K562 (cell line): ENCODE data around the gene LGI4. TPM values are rescaled to one million over a fixed set of nuclear protein-coding genes. Genes with fewer than 3 reads are reported as not detected.

ENCODE experiments used
- BHLHE40 ChIP-seq: IDR thresholded peaks from 2 replicates; pipeline ENCODE4 v1.6.1; 2011; ENCODE audit warnings: low read length, improper control_type of control experiment
- CLOCK ChIP-seq: fragments of 250-450 bp; sonication (Bioruptor Pico); IDR thresholded peaks from 2 replicates; pipeline ENCODE4 v1.4.0; 2020; ENCODE audit warnings: mild to moderate bottlenecking, moderate library complexity, borderline replicate concordance
- FOXA3 ChIP-seq, 2 experiments: fragments of 450-650 bp in 1 of 2; sonication (generic) in 1 of 2; formaldehyde crosslinking; IDR thresholded peaks in 1 of 2; conservative IDR thresholded peaks in 1 of 2; 2 replicates each; pipeline versions ENCODE4 v1.4.0 to v1.8.0; 2020 to 2022; ENCODE audit warnings: mild to moderate bottlenecking in 2 of 2, missing genetic modification reagents in 1 of 2
- FOXK1 ChIP-seq: sonication (generic); formaldehyde crosslinking; IDR thresholded peaks from 2 replicates; pipeline ENCODE4 v1.8.0; 2022; ENCODE audit warnings: missing genetic modification reagents, mild to moderate bottlenecking, borderline replicate concordance
- HES1 ChIP-seq: fragments of 450-650 bp; IDR thresholded peaks from 2 replicates; pipeline ENCODE4 v1.6.1; 2016; ENCODE audit warnings: low read depth, mild to moderate bottlenecking, moderate library complexity
- KAT2B ChIP-seq: IDR thresholded peaks from one replicate; pipeline ENCODE4 v1.6.1; 2012; ENCODE audit warnings: low read depth, mild to moderate bottlenecking, control low read depth, inconsistent platforms, low read length, moderate library complexity
- MAZ ChIP-seq, 2 experiments: fragments of 450-650 bp in 1 of 2; sonication (generic) in 1 of 2; formaldehyde crosslinking; IDR thresholded peaks in 1 of 2; conservative IDR thresholded peaks in 1 of 2; 2 replicates each; pipeline versions ENCODE4 v1.4.0 to v1.5.0; 2020; ENCODE audit warnings: mild to moderate bottlenecking in 1 of 2, missing genetic modification reagents in 1 of 2
- MTA3 ChIP-seq: fragments of 450-650 bp; formaldehyde crosslinking; IDR thresholded peaks from 2 replicates; pipeline ENCODE4 v1.6.1; 2017; ENCODE audit warnings: mild to moderate bottlenecking, borderline replicate concordance
- MTF1 ChIP-seq: fragments of 250-450 bp; sonication (Bioruptor Pico); IDR thresholded peaks from 2 replicates; pipeline ENCODE4 v1.9.0; 2021; ENCODE audit warnings: moderate library complexity, mild to moderate bottlenecking, inconsistent platforms, borderline replicate concordance
- NR4A1 ChIP-seq, 2 experiments: fragments of 250-450 bp in 1 of 2; fragments of 450-650 bp in 1 of 2; sonication (Bioruptor Pico) in 1 of 2; IDR thresholded peaks; 2 replicates each; pipeline versions ENCODE4 v1.4.0 to v1.6.1; 2016 to 2020; ENCODE audit warnings: mild to moderate bottlenecking in 2 of 2, missing compliant biosample characterization in 1 of 2, missing genetic modification characterization in 1 of 2, moderate library complexity in 1 of 2
- RBM25 ChIP-seq: fragments of 200-400 bp; formaldehyde crosslinking; IDR thresholded peaks from 2 replicates; pipeline ENCODE4 v1.6.1; 2018; ENCODE audit warnings: low read length, low read depth, moderate library complexity; ENCODE audit not compliant: severe bottlenecking
- SMARCC2 ChIP-seq: fragments of 450-650 bp; IDR thresholded peaks from 2 replicates; pipeline ENCODE4 v1.6.1; 2017; ENCODE audit warnings: antibody characterized with exemption, moderate library complexity, mild to moderate bottlenecking, low read depth
- TFAM ChIP-seq: fragments of 250-450 bp; sonication (Bioruptor Pico); conservative IDR thresholded peaks from 2 replicates; pipeline ENCODE4 v1.5.0; 2021; ENCODE audit warnings: mild to moderate bottlenecking, moderate library complexity
- YY1 ChIP-seq, 3 experiments: IDR thresholded peaks; 2 replicates each; pipeline ENCODE4 v1.6.1; 2011; ENCODE audit warnings: low read length in 2 of 3, mild to moderate bottlenecking in 2 of 3, moderate library complexity in 2 of 3, borderline replicate concordance in 1 of 3, control low read depth in 1 of 3, low read depth in 1 of 3; ENCODE audit not compliant: insufficient read depth in 3 of 3, insufficient replicate concordance in 2 of 3, control insufficient read depth in 1 of 3, insufficient read length in 1 of 3; ENCODE audit errors: extremely low read depth in 1 of 3
- ZBTB7A ChIP-seq: IDR thresholded peaks from 2 replicates; pipeline ENCODE4 v1.6.1; 2011; ENCODE audit warnings: low read depth, mild to moderate bottlenecking, low read length, moderate library complexity, borderline replicate concordance; ENCODE audit not compliant: control insufficient read depth
- ZFX ChIP-seq: sonication (generic); formaldehyde crosslinking; IDR thresholded peaks from 2 replicates; pipeline ENCODE4 v1.8.0; 2022; ENCODE audit warnings: mild to moderate bottlenecking, missing genetic modification reagents, moderate library complexity
- ZNF316 ChIP-seq: fragments of 450-650 bp; IDR thresholded peaks from 2 replicates; pipeline ENCODE4 v1.6.1; 2016
- ZSCAN29 ChIP-seq: fragments of 450-650 bp; IDR thresholded peaks from 2 replicates; pipeline ENCODE4 v1.6.1; 2017
- polyA plus RNA-seq, 8 experiments: library from polyadenylated mRNA; depleted of rRNA in 4 of 8; stranded (reverse) in 5 of 8; unstranded in 3 of 8; fragments of >200 nt; fragmentation: Nextera tagmentation in 2 of 8; fragmentation: Illumina TruSeq in 1 of 8; extraction: Ambion mirVana in 2 of 8; extraction: Trizol in 1 of 8; gene quantifications; 2 replicates each; pipeline versions ENCODE4 v1.2.1 to v1.2.3, GENCODE V29; 2011 to 2014; ENCODE audit warnings: inconsistent platforms in 1 of 8, missing spikeins in 1 of 8
- total RNA-seq, 7 experiments: library from RNA; depleted of rRNA in 6 of 7; stranded (reverse); fragments of >200 nt in 6 of 7; fragmentation: Illumina TruSeq in 2 of 7; extraction: Trizol in 2 of 7; gene quantifications; 2 replicates each; pipeline versions ENCODE4 v1.2.1 to v1.2.3, GENCODE V29; 2011 to 2021; ENCODE audit warnings: low replicate concordance in 1 of 7
- TF ChIP-seq, protein P1 (sequence below): fragments of 450-650 bp; IDR thresholded peaks from 2 replicates; pipeline ENCODE4 v1.6.1; 2014; ENCODE audit warnings: low read depth, mild to moderate bottlenecking, moderate library complexity, borderline replicate concordance

The LGI4 gene
- total and polyA plus RNA-seq, 9 of the 15 experiments (the other 6 are each of a cell fraction or from before 2014, with no cell fraction given): 0.14 to 0.30 (median 0.24) TPM; not detected in 4

DNA sequence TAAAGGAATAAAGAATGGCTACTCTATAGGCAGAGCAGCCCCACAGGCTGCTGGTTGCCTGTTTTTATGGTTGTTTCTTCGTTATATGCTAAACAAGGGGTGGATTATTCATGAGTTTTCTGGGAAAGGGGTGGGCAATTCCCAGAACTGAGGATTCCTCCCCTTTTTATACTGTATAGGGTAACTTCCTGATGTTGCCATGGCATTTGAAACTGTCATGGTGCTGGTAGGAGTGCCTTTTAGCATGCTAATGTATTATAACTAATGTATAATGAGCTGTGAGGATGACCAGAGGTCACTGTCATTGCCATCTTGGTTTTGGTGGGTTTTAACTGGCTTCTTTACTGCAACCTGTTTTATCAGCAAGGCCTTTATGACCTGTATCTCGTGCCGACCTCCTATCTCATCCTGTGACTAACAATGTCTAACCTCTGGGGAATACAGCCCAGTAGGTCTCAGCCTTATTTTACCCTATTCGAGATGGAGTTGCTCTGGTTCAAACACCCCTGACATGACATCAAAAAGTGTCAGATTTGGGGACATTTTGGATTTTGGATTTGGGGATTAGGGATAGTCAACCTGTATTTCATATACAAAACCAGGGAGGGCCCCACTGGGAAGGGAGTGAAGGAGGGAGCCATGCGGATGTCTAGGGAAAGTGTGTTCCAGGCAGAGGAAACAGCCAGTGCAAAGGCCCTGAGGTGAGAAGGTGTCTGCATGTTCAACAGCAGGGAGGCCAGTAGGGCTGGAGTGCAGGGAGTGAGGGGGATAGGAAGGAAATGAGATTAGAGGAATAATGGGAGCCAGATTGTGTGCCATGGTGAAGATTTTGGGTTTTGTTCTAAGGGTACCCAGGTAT, 30.6 kb upstream of the LGI4 start (continued):
- TF ChIP-seq SMARCC2 (no peak), ZFX (CRISPR knock-in tag) (0 out of 2 replicates have a peak, but pooled peaks have one; percentile 25), ZSCAN29 (no peak), MAZ (CRISPR knock-in tag; conservative IDR thresholded peaks at IDR 0.05 in 1 of 2, IDR thresholded peaks at IDR 0.05 in 1 of 2) (peak in 1 of 2 experiments; percentile 65; a peak in 1 of 4 replicates), ZNF316 (no peak), TFAM (CRISPR knock-in tag) (no peak), NR4A1 (CRISPR knock-in tag; IDR thresholded peaks at IDR 0.05) (peak; percentile 62; the same call in 1 of the 2 replicates), NR4A1 (tag; IDR thresholded peaks at IDR 0.05) (peak; percentile 99), FOXA3 (CRISPR knock-in tag; conservative IDR thresholded peaks at IDR 0.05 in 1 of 2, IDR thresholded peaks at IDR 0.05 in 1 of 2) (no peak; a peak in 1 of 4 replicates), MTA3 (no peak), RBM25 (peak; percentile 90), YY1 (IDR thresholded peaks at IDR 0.05; ENCODE audit: borderline replicate concordance in 1 of 3, control insufficient read depth in 1 of 3, extremely low read depth in 1 of 3, insufficient read depth in 3 of 3, insufficient read length in 1 of 3, insufficient replicate concordance in 2 of 3, low read depth in 1 of 3, low read length in 2 of 3) (no peak), HES1 (no peak), ZBTB7A (no peak), KAT2B (no peak), FOXK1 (no peak), MTF1 (CRISPR knock-in tag) (peak; percentile 89), BHLHE40 (peak; percentile 73; the same call in 1 of the 2 replicates), CLOCK (CRISPR knock-in tag) (peak; percentile 59; the same call in 1 of the 2 replicates)
- TF ChIP-seq, protein P1, sequence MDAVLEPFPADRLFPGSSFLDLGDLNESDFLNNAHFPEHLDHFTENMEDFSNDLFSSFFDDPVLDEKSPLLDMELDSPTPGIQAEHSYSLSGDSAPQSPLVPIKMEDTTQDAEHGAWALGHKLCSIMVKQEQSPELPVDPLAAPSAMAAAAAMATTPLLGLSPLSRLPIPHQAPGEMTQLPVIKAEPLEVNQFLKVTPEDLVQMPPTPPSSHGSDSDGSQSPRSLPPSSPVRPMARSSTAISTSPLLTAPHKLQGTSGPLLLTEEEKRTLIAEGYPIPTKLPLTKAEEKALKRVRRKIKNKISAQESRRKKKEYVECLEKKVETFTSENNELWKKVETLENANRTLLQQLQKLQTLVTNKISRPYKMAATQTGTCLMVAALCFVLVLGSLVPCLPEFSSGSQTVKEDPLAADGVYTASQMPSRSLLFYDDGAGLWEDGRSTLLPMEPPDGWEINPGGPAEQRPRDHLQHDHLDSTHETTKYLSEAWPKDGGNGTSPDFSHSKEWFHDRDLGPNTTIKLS: no peak
